Measurements from ENCODE around the gene ERMARD.

The ERMARD gene

DNA sequence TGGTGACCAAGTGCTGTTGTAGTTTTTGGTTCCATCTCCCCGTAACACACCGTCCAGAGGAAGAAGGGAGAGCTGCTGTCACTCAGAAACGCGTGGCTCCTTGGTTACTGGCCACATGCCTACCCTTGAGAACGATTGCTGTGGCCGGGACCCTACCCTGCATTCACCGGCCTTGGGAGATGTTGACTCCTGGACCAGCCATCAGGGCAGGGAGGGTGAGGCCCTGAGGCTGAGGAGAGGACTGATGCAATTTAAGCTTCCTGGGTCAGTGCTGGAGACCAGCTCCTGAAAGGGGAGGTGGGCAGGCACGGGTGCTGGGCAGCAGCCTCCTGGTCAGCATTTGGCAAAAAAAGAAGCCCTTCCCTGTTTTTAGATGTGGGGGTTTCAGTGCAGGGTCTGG lies 31.5 kb downstream of the ERMARD start:
- no peaks in the 10 kb centered on the region for H3K36me3 ChIP-seq (replicated peaks; ENCODE audit: low read depth, low read length)
- no peaks in the 10 kb centered on the region for H3K9me3 ChIP-seq (ENCODE audit: insufficient read depth, low read length)
- no peak overlapping the region for H2AFZ ChIP-seq (ENCODE audit: low read depth, low read length)
- no peak overlapping the region for H3K4me3 ChIP-seq (ENCODE audit: low read length)
- no peaks in the 10 kb centered on the region for H4K20me1 ChIP-seq (ENCODE audit: insufficient read depth, low read length)
- H3K4me2 ChIP-seq (ENCODE audit: low read length) = no peak overlapping the region
- H3K27ac ChIP-seq (ENCODE audit: low read length) = no peak overlapping the region
- H3K4me1 ChIP-seq (ENCODE audit: low read length) = no peaks in the 10 kb centered on the region
- H3K9ac ChIP-seq (ENCODE audit: low read length) = no peak overlapping the region
- H3K79me2 ChIP-seq (ENCODE audit: low read length) = no peaks in the 10 kb centered on the region
- TF ChIP-seq EZH2phosphoT487 (IDR thresholded peaks at IDR 0.05; ENCODE audit: low read depth) = no peak
- TF ChIP-seq, protein P1, sequence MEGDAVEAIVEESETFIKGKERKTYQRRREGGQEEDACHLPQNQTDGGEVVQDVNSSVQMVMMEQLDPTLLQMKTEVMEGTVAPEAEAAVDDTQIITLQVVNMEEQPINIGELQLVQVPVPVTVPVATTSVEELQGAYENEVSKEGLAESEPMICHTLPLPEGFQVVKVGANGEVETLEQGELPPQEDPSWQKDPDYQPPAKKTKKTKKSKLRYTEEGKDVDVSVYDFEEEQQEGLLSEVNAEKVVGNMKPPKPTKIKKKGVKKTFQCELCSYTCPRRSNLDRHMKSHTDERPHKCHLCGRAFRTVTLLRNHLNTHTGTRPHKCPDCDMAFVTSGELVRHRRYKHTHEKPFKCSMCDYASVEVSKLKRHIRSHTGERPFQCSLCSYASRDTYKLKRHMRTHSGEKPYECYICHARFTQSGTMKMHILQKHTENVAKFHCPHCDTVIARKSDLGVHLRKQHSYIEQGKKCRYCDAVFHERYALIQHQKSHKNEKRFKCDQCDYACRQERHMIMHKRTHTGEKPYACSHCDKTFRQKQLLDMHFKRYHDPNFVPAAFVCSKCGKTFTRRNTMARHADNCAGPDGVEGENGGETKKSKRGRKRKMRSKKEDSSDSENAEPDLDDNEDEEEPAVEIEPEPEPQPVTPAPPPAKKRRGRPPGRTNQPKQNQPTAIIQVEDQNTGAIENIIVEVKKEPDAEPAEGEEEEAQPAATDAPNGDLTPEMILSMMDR (IDR thresholded peaks at IDR 0.05; ENCODE audit: low read depth, low read length) = no peak
- H3K27me3 ChIP-seq (ENCODE audit: low read depth, low read length) = no peaks in the 10 kb centered on the region

GRCh38 chr6:169783401-169783800 lies 32.0 kb downstream of the ERMARD start:
- Histone ChIP-seq H2AFZ (ENCODE audit: low read depth, low read length) (no peak overlapping the region), H3K79me2 (ENCODE audit: low read length) (no peaks in the 10 kb centered on the region), H3K4me3 (ENCODE audit: low read length) (no peak overlapping the region), H3K36me3 (replicated peaks; ENCODE audit: low read depth, low read length) (no peaks in the 10 kb centered on the region), H4K20me1 (ENCODE audit: insufficient read depth, low read length) (no peaks in the 10 kb centered on the region), H3K9me3 (ENCODE audit: insufficient read depth, low read length) (no peaks in the 10 kb centered on the region), H3K9ac (ENCODE audit: low read length) (no peak overlapping the region), H3K27me3 (ENCODE audit: low read depth, low read length) (no peaks in the 10 kb centered on the region), H3K27ac (ENCODE audit: low read length) (no peak overlapping the region), H3K4me1 (ENCODE audit: low read length) (no peaks in the 10 kb centered on the region), H3K4me2 (ENCODE audit: low read length) (no peak overlapping the region)
- TF ChIP-seq, protein P1 (IDR thresholded peaks at IDR 0.05; ENCODE audit: low read depth, low read length) = no peak
- no peak for TF ChIP-seq EZH2phosphoT487 (IDR thresholded peaks at IDR 0.05; ENCODE audit: low read depth)

- H3K27me3 ChIP-seq (ENCODE audit: low read depth, low read length) = no peaks in the 10 kb centered on the region
- no peak overlapping the region for H3K9ac ChIP-seq (ENCODE audit: low read length)
- no peak overlapping the region for H3K4me3 ChIP-seq (ENCODE audit: low read length)
- H3K9me3 ChIP-seq (ENCODE audit: insufficient read depth, low read length) = no peaks in the 10 kb centered on the region
- no peaks in the 10 kb centered on the region for H3K4me1 ChIP-seq (ENCODE audit: low read length)
- H2AFZ ChIP-seq (ENCODE audit: low read depth, low read length) = no peak overlapping the region
- no peaks in the 10 kb centered on the region for H3K36me3 ChIP-seq (replicated peaks; ENCODE audit: low read depth, low read length)
- TF ChIP-seq, protein P1 (IDR thresholded peaks at IDR 0.05; ENCODE audit: low read depth, low read length) = no peak
- no peak for TF ChIP-seq EZH2phosphoT487 (IDR thresholded peaks at IDR 0.05; ENCODE audit: low read depth)
- H3K79me2 ChIP-seq (ENCODE audit: low read length) = no peaks in the 10 kb centered on the region
- H4K20me1 ChIP-seq (ENCODE audit: insufficient read depth, low read length) = no peaks in the 10 kb centered on the region
- H3K27ac ChIP-seq (ENCODE audit: low read length) = no peak overlapping the region
- H3K4me2 ChIP-seq (ENCODE audit: low read length) = no peak overlapping the region
Measured at GRCh38 chr6:169783971-169784820, 32.8 kb downstream of the ERMARD start.

- H3K4me3 ChIP-seq (ENCODE audit: low read length) = no peak overlapping the region
- no peak for TF ChIP-seq EZH2phosphoT487 (IDR thresholded peaks at IDR 0.05; ENCODE audit: low read depth)
- TF ChIP-seq, protein P1 (IDR thresholded peaks at IDR 0.05; ENCODE audit: low read depth, low read length) = no peak
- no peaks in the 10 kb centered on the region for H3K4me1 ChIP-seq (ENCODE audit: low read length)
- H3K36me3 ChIP-seq (replicated peaks; ENCODE audit: low read depth, low read length) = no peaks in the 10 kb centered on the region
- no peaks in the 10 kb centered on the region for H4K20me1 ChIP-seq (ENCODE audit: insufficient read depth, low read length)
- no peak overlapping the region for H3K9ac ChIP-seq (ENCODE audit: low read length)
- H3K27me3 ChIP-seq (ENCODE audit: low read depth, low read length) = no peaks in the 10 kb centered on the region
- no peak overlapping the region for H2AFZ ChIP-seq (ENCODE audit: low read depth, low read length)
- H3K4me2 ChIP-seq (ENCODE audit: low read length) = no peak overlapping the region
- no peaks in the 10 kb centered on the region for H3K79me2 ChIP-seq (ENCODE audit: low read length)
- no peak overlapping the region for H3K27ac ChIP-seq (ENCODE audit: low read length)
- no peaks in the 10 kb centered on the region for H3K9me3 ChIP-seq (ENCODE audit: insufficient read depth, low read length)
Measured at GRCh38 chr6:169784821-169785340, 33.5 kb downstream of the ERMARD start.

All from OCI-LY3 (cell line).